Activated naive CD4-positive, alpha-beta T cell (primary cell): ENCODE results near the gene CNPPD1.
A peak's percentile ranks its signal among the peaks of the same experiment; 100 is the strongest.

Experiments used
- DNase-seq, 4 experiments: peaks; one replicate each; lab custom pipeline; 2025; lab: John Stamatoyannopoulos, UW

The CNPPD1 gene

GRCh38 chr2:219160186-219161017 lies 16.3 kb downstream of the CNPPD1 start, which contains the start of gene NHEJ1:
NHEJ1 (minus strand) TSS chr2:219160815; CDS start chr2:219158362, 2,453 bp downstream.
- DNase-seq, result peak; percentile 85 to 90 (median 86)

- DNase-seq, result no peak
Measured at GRCh38 chr2:219159771-219160185, 16.9 kb downstream of the CNPPD1 start.

DNA sequence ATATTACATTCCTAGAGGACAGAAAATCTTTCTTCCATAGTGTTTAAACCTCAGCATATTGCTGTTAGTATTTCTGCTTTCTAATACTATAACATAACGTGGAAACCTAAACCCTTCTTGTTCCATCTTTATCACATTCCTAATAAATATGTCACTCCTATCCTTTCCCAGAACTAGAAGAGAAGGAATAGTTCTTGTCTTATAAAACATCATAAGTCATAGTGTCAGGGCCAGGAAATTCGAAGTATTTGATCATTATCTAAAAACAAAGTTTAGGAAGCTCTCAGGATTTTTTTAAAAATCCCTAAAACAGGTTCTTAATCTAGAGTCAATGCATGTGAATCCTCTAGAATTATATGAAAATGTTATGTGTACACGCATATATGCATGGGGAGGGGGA lies 18.1 kb downstream of the CNPPD1 start:
- no peak for DNase-seq

DNA sequence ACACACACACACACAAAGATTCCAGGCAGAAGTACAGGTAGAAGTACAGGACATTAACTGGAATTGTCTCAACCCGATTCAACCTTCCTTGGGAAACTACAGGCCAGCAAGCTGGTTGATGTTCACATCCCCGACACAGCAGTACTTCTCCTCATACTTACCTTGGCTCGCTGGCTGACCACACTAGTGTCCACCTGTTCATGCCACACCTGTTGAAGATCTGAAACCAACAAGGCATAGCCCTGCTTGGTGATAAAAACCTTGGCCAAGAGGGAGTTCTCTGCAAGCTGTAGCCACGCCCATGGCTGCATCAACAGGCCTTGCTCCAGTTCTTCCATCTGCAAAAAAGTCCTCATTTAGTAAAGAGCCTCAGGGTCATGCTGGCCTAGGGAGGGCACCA lies 18.7 kb downstream of the CNPPD1 start:
- no peak for DNase-seq

- DNase-seq, result no peak
Measured at GRCh38 chr2:219157396-219157795, 19.3 kb downstream of the CNPPD1 start.

DNA sequence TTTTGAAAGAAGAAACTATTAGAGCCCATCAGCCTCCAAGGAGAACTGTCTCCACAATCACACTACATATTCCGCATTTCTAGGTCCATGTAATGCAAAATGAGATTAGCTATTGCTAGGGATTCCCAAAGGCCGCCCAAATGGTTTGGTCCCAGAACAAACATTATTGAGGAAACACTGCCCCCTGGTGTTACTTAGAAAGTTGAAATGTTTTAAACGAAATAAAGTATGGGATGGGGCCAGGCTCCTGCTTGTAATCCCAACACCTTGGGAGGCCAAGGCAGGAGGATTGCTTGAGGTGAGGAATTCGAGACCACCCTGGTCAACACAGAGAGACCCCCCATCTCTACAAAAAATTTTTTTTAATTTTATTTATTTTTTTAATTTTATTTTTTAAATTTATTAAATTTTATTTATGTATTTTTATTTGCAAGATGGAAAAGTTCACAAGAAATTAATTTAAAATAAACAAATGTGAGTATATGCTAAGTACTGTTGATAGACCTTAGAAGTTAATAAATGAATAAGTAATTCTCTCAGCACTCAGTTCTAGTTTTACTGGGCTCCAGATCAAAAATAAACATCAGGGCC lies 21.6 kb downstream of the CNPPD1 start:
- DNase-seq, result no peak

- DNase-seq, result no peak
Measured at GRCh38 chr2:219149667-219150066, 27.1 kb downstream of the CNPPD1 start.

- DNase-seq, result no peak
Measured at GRCh38 chr2:219142329-219142728, 34.4 kb downstream of the CNPPD1 start.

DNA sequence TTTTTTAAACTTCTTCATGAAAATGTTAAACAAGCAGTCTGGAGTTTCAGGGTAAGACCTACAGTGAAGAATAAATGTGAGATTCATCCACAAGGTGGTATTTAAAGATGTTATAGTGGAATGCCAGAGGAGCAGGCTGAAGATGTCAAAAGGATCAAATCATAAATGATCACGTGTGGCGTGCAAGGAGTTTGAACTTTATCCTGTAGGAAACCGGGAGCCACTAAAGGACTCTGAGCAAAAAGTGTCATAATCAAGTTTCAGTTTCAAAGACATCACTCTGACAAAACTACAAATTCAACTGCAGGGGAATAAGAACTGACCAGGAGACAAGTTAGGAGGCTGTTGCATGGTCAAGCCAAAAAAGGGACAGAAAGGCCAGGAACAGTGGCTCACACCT lies 36.0 kb downstream of the CNPPD1 start:
- no peak for DNase-seq

DNA sequence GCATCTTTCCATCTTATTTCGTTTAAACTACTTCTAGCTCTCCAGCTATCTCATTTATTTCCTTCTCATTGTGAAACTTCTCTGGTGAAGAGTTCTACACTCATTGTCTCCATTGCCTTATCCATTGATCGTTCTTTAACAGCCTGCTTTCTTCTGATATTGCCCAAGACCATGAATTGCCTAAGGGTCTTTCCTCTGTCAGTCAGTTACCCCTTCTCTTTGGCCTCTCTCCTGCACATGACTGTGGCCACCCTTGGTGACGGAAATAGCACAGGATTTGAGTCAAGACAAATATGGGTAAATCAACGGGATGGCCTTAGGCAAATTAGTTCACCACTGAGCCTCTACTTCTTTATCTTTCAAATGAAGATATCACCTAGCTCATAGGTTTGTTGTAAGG lies 42.7 kb downstream of the CNPPD1 start:
- DNase-seq, result no peak

DNA sequence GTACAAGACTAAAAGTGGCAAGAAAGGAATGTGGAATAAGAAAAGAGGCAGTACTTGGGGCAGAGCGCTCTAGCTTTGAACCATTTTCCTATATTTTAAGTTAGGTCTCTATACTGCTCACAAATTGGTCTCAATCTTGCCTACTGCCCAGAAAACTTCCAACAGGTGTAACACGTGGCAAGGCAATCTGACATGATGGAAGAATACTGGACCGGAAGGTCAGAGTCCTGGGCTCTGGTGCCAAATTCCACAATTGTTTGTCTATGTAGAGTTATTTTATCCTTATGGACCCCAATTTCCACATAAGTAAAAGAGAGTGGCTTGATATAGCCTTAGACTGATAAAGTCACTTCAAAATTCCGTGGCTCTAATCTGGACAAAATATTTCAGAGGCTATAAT lies 45.0 kb downstream of the CNPPD1 start:
- no peak for DNase-seq

DNA sequence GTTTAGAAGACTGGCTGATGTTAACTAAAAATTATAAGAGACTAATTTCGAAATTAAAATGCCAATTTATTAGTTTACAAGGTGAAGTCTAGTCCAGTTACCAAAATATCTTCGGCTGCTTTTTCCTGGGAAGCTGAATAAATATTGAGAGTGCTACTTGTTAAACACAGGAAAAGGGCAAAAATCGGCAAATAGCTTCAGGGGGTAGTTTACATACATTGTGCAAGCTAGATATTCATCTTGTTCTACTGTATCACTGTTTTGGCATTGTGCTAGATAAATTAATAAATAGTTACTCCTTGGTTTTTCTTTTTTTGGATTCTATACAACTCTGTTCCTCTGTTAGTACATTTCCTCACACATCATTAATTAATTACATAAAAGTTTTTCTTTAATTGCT lies 45.4 kb downstream of the CNPPD1 start:
- no peak for DNase-seq

GRCh38 chr2:219129589-219129988 lies 47.1 kb downstream of the CNPPD1 start:
- DNase-seq, result no peak

DNA sequence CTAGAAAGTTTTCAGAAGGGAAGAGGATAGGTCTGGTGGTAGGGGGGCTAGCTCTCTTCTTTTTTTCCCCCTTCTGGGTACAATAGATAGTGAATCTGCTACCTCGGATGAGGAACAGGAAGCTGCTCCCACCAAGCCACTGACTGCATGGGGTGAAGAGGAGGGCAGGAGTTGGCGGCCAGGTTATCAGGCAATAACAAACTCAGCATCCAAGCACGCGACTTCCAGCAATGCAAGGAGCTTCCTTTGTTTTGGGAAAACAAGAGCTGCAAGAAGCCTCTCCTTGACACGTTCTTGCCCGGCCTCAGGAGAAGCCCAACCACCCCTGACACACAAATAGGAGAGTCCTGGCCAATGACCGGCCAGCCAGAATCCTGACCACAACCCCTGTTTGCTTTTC lies 48.3 kb downstream of the CNPPD1 start:
- no peak for DNase-seq

DNA sequence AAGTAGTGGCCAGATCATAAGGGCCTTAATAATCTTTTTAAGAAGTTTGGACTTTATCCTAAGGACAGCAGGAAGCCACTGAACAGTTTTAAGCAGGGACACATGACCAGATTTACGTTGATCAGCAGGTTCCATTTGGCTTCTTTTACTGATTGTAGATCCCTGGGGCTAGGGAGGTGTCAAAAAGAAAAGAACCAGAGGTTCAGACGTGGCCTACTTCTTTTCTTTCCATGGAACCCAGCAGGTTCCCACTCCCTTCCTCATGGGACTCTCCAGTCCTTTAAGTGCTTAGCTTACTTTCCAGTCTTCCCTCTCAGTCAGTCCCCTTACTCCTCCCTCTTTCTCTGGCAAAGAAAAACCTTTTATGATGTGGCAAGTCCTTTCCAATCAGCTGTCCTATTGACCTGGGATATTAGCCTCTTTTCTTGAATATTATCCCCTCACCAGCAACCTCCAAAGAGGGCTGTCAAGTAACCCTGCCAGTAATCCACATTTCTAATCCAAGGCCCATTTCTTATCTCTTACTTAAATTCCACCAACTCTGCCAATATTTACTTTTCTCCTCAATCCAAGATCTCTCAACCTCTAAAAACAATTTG lies 49.6 kb downstream of the CNPPD1 start:
- DNase-seq, result no peak

DNA sequence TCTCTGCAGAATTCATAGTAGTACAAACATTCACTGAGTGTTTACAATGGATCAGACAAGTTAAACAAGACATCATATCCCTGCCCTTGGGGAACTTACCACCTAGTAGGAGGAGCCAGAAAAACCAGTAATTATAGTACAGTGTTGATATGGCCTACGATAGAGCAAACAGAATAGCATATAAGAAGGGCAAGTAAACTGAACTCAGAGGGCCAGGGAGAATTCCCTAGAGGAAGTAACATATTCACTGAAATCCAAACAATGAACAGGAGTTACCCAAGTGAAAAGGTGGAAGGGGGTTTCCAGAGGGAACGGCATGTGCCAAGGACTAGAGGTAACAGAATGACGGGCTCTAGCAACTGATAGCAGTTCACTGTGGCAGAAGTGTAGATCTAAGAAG lies 50.2 kb downstream of the CNPPD1 start:
- DNase-seq, result no peak

- no peak for DNase-seq
Measured at GRCh38 chr2:219125886-219126270, 50.8 kb downstream of the CNPPD1 start.

DNA sequence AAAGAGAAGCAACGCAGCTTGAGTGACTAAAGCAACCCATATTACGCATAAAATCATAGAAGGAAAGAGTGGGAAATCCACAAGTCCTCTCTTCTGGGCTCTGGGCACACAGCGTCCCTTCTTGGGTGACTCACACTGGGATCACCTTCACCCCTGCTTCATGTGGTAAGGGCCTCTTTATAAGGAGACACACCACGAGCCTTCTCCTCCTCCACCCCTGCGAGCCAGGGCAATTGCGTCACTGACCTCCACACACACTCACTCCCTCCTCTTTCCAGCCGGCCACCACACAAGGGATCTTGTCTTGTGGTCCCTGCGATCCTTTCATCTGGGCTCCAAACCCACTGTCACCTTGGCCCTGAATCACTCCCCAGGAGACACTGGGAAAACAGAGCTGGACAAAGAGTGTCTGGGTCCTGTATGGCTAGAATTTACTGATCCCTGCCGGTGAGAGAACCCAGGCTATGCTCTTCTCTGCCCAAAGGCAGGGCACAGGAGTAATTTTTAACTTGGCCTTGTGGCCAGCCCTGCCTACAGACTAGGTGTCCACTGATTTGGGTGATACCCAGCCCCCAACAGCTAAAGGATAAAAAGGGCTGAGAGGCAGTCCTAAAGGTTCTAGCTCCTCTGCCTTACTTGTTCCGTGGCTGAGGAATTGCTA lies 51.4 kb downstream of the CNPPD1 start:
- no peak for DNase-seq

DNA sequence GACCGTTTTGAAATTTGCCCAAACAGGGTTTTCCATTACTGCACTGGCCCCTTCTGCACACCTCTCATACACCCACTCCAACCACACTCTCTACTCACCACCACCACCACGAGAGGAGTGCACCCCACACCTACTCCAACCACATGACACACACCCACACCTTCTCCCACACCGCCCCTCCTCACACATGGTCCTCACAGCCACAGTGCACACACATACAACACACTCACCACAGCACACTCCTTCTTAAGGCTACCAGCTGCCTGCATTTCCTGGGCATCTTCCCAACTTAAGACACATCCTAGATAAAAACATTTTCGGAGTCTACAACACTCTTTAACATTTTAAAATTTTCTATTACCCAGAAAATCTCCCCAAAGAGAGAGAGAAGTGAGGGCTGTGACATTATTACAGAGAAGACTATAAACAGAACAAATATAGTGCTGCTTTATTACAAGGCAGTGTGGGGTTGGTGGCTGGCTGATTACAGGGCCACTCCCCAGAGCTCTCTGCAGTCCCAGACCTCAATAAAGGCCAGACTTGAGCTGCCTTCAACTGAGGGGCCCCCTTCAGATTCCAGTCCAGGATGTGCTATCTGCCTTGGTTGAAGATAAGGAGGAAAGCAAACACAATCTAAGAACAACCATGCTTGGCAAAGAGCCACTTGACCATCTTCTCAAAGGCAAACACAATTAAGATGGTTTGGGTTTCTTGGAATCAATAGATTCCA lies 52.2 kb downstream of the CNPPD1 start:
- DNase-seq, result no peak

- DNase-seq, result no peak
Measured at GRCh38 chr2:219123356-219124135, 53.2 kb downstream of the CNPPD1 start.
